ENCODE data around the gene ZBTB7C.

ZBTB7C gene

DNA sequence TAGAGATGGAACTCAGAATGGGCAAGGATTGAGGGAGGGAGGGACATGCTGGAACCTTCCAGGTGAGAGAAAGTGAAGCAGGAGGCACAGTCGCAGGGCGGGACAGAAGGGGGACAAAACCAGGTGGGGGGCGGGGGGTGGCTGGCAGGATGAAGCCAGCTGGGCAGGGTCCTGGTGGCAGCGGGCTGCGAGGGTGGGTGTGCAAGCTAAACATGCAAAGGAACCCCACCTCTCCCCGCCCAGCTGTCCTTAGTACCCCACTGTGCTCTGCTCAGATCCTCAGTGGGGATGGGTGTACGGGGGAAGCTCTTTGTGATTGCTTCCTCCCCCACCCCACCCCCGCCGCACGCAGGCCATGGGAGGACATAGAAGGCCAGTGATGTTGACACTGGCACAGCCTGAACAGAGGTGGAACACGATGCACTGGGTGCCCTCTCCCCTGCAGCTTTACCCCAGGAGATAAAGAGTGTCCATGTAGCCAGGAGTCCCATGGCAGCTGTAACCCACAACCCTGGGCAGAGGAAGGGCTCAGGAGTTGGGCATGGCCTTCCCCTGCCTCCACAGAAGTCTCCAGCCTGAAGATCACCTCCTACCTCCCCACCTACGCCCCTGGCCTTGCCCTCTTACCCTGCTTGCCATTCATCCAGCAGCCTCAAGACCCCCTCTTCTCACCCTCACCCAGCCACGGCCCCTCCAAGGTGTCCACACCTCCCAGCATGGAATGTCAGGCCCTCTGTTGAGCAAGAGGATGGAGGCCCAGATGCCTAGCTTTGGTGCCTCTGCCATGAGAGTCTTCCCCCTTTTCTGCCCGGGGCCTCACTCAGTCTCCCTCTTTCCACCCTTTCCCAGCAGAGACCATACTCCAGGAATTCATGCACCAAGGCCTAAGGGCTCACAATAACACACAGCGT, 206.6 kb downstream of the ZBTB7C start:
- Histone ChIP-seq H3K9ac (ENCODE audit: low read depth, low read length) (no peak overlapping the region), H3K4me1 (ENCODE audit: control insufficient read depth, insufficient read depth, low read length) (no peaks in the 10 kb centered on the region), H3K4me3 (ENCODE audit: low read length) (no peak overlapping the region), H3K36me3 (ENCODE audit: insufficient read depth, low read length) (no peaks in the 10 kb centered on the region), H3K27me3 (ENCODE audit: control insufficient read depth, insufficient read depth, low read length) (peaks cover 40% of the 10 kb centered on the region), H3K4me2 (ENCODE audit: low read length) (no peak overlapping the region), H3K9me3 (replicated peaks; ENCODE audit: low read length) (no peaks in the 10 kb centered on the region)

GRCh38 chr18:48202006-48202348, 207.2 kb downstream of the ZBTB7C start:
- peaks cover 41% of the 10 kb centered on the region for H3K27me3 ChIP-seq (ENCODE audit: control insufficient read depth, insufficient read depth, low read length)
- H3K9ac ChIP-seq (ENCODE audit: low read depth, low read length) = no peak overlapping the region
- H3K4me1 ChIP-seq (ENCODE audit: control insufficient read depth, insufficient read depth, low read length) = no peaks in the 10 kb centered on the region
- H3K4me2 ChIP-seq (ENCODE audit: low read length) = no peak overlapping the region
- H3K36me3 ChIP-seq (ENCODE audit: insufficient read depth, low read length) = no peaks in the 10 kb centered on the region
- H3K4me3 ChIP-seq (ENCODE audit: low read length) = no peak overlapping the region
- H3K9me3 ChIP-seq (replicated peaks; ENCODE audit: low read length) = no peaks in the 10 kb centered on the region

DNA sequence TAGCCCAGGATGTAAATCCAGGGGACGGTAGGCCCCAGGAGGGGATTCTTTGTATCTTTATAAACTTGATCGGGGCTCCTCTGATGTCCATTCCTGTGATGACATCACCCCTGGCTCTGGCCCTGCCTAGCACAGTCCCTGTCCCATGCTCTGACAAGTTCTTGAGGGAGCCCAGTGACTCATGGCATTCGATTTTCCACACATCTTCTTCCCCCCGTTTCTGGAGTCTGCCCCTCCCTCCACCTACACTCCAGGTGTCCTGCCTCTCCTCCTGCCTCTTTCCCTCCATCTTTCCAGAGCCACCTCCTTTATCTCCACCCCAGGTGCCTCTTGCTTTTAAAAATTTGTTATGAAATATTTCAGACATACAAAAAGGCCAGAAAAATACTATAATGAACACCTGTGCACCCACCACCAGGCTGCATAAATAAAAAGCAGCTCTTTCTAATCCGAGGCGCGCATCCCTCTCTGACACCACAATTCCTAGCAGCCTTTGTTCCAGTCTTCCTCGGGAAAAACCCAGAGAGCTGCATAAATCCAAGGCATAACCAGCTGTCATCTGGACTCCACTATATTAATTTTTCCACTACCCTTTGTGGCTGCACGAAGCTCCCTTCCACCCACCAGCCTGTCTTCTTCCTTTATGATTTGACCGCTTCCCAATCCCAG, 207.7 kb downstream of the ZBTB7C start:
- no peak overlapping the region for H3K4me2 ChIP-seq (ENCODE audit: low read length)
- no peak overlapping the region for H3K9ac ChIP-seq (ENCODE audit: low read depth, low read length)
- H3K9me3 ChIP-seq (replicated peaks; ENCODE audit: low read length) = no peaks in the 10 kb centered on the region
- no peaks in the 10 kb centered on the region for H3K36me3 ChIP-seq (ENCODE audit: insufficient read depth, low read length)
- no peak overlapping the region for H3K4me3 ChIP-seq (ENCODE audit: low read length)
- no peaks in the 10 kb centered on the region for H3K4me1 ChIP-seq (ENCODE audit: control insufficient read depth, insufficient read depth, low read length)
- peaks cover 43% of the 10 kb centered on the region for H3K27me3 ChIP-seq (ENCODE audit: control insufficient read depth, insufficient read depth, low read length)

GRCh38 chr18:48200631-48201336, 208.4 kb downstream of the ZBTB7C start:
- H3K36me3 ChIP-seq (ENCODE audit: insufficient read depth, low read length) = no peaks in the 10 kb centered on the region
- peaks cover 49% of the 10 kb centered on the region for H3K27me3 ChIP-seq (ENCODE audit: control insufficient read depth, insufficient read depth, low read length)
- H3K9ac ChIP-seq (ENCODE audit: low read depth, low read length) = no peak overlapping the region
- no peaks in the 10 kb centered on the region for H3K9me3 ChIP-seq (replicated peaks; ENCODE audit: low read length)
- no peaks in the 10 kb centered on the region for H3K4me1 ChIP-seq (ENCODE audit: control insufficient read depth, insufficient read depth, low read length)
- H3K4me2 ChIP-seq (ENCODE audit: low read length) = no peak overlapping the region
- H3K4me3 ChIP-seq (ENCODE audit: low read length) = no peak overlapping the region

GRCh38 chr18:48199399-48199798, 209.8 kb downstream of the ZBTB7C start:
- Histone ChIP-seq H3K4me2 (ENCODE audit: low read length) (no peak overlapping the region), H3K9ac (ENCODE audit: low read depth, low read length) (no peak overlapping the region), H3K4me3 (ENCODE audit: low read length) (no peak overlapping the region), H3K4me1 (ENCODE audit: control insufficient read depth, insufficient read depth, low read length) (no peaks in the 10 kb centered on the region), H3K9me3 (replicated peaks; ENCODE audit: low read length) (no peaks in the 10 kb centered on the region), H3K36me3 (ENCODE audit: insufficient read depth, low read length) (no peaks in the 10 kb centered on the region), H3K27me3 (ENCODE audit: control insufficient read depth, insufficient read depth, low read length) (peaks cover 50% of the 10 kb centered on the region)

DNA sequence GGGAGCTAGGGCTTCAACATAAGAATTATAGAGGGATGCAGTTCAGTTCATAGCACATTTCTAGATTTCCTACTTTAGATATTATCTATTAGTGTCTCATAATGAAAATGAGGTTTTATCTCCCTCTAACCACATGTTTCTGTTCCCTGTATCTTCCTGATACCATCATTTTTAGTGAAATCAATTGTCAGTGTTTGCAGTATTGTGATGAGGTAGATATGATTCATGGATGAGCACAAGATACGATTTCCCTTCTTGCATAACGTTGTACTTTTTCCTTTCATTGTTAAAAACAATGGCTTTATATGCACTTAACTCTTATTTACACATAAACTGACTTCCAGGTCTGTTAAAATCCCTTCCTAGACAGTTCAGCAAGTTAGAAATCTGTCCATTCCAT, 211.4 kb downstream of the ZBTB7C start:
- H3K9me3 ChIP-seq (replicated peaks; ENCODE audit: low read length) = no peaks in the 10 kb centered on the region
- H3K4me3 ChIP-seq (ENCODE audit: low read length) = no peak overlapping the region
- no peak overlapping the region for H3K9ac ChIP-seq (ENCODE audit: low read depth, low read length)
- peaks cover 52% of the 10 kb centered on the region for H3K27me3 ChIP-seq (ENCODE audit: control insufficient read depth, insufficient read depth, low read length)
- no peaks in the 10 kb centered on the region for H3K4me1 ChIP-seq (ENCODE audit: control insufficient read depth, insufficient read depth, low read length)
- no peaks in the 10 kb centered on the region for H3K36me3 ChIP-seq (ENCODE audit: insufficient read depth, low read length)
- no peak overlapping the region for H3K4me2 ChIP-seq (ENCODE audit: low read length)

DNA sequence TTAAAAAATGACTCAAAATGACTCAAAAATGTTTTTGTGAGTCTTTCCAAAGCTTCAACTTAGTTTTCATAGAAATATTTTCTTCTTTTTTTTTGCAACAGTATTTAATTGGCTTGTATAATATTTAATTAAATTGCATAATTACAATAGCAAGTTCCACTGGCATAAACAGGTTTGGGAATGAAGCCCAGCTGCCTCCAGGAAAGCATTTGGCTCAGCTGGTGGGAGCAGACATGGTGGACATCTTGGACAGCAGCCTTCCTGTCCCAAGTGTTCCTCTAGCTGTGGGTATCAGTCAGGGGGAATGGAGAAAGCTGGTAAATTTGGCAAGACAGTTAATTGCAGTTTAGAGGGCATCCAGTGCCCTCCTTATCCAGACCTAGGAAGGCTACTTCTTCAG, 213.4 kb downstream of the ZBTB7C start:
- H3K36me3 ChIP-seq (ENCODE audit: insufficient read depth, low read length) = no peaks in the 10 kb centered on the region
- H3K9ac ChIP-seq (ENCODE audit: low read depth, low read length) = no peak overlapping the region
- H3K4me2 ChIP-seq (ENCODE audit: low read length) = no peak overlapping the region
- H3K27me3 ChIP-seq (ENCODE audit: control insufficient read depth, insufficient read depth, low read length) = peaks cover 47% of the 10 kb centered on the region
- H3K9me3 ChIP-seq (replicated peaks; ENCODE audit: low read length) = no peaks in the 10 kb centered on the region
- H3K4me1 ChIP-seq (ENCODE audit: control insufficient read depth, insufficient read depth, low read length) = no peaks in the 10 kb centered on the region
- no peak overlapping the region for H3K4me3 ChIP-seq (ENCODE audit: low read length)

GRCh38 chr18:48194591-48195181, 214.5 kb downstream of the ZBTB7C start:
- H3K27me3 ChIP-seq (ENCODE audit: control insufficient read depth, insufficient read depth, low read length) = peaks cover 48% of the 10 kb centered on the region
- H3K4me3 ChIP-seq (ENCODE audit: low read length) = no peak overlapping the region
- no peaks in the 10 kb centered on the region for H3K36me3 ChIP-seq (ENCODE audit: insufficient read depth, low read length)
- no peak overlapping the region for H3K4me2 ChIP-seq (ENCODE audit: low read length)
- no peaks in the 10 kb centered on the region for H3K4me1 ChIP-seq (ENCODE audit: control insufficient read depth, insufficient read depth, low read length)
- H3K9me3 ChIP-seq (replicated peaks; ENCODE audit: low read length) = no peaks in the 10 kb centered on the region
- H3K9ac ChIP-seq (ENCODE audit: low read depth, low read length) = no peak overlapping the region

DNA sequence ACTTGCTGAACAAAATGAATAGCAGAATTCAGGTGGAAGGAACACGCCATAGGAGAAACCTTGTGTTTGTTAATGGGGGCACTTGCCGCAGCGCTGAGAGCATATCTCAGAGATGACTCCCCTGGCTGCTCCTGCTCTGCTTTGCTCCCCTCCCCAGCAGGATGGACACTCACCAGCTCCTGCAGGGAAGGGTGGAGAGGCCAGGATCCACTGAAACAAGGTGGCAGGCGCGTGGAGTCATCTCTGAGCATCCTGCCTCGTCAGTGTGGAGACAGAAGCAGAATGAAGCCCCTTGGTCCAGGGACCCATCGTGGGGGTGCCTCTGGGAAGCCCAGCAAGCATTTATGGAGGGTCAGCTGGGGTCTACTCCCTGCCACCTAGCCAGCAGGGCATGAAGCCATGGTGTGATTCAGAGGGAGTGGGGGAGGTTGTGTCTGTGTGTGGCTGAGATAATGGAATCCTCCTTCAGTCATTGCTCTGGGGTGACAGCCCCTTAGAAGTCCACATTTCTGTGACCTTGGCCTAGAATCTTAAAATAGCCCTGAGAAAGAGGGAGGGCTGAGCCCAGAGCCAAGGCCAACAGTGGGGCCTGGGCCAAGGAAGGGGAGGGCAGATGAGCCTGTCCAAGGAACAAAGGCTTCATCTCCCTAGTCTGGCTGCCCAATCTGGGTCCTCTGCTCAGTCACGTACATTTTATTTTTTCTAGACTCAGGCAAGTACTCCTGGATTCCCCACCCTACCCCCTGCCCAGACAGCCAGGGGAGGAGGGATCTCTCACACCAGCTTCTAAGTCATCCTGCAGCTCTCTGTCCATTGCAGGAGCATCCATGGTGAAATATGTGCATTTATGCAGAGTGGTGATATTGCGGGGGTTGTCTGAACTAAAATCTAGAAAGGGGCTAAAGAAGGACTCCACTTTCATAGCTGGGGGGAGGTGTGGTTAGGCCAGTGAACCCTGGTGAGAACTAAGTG, 215.4 kb downstream of the ZBTB7C start:
- no peak overlapping the region for H3K4me2 ChIP-seq (ENCODE audit: low read length)
- peaks cover 50% of the 10 kb centered on the region for H3K27me3 ChIP-seq (ENCODE audit: control insufficient read depth, insufficient read depth, low read length)
- H3K9ac ChIP-seq (ENCODE audit: low read depth, low read length) = no peak overlapping the region

GRCh38 chr18:48192542-48192941, 216.6 kb downstream of the ZBTB7C start:
- Histone ChIP-seq H3K27me3 (ENCODE audit: control insufficient read depth, insufficient read depth, low read length) (peaks cover 43% of the 10 kb centered on the region), H3K4me3 (ENCODE audit: low read length) (no peak overlapping the region), H3K9ac (ENCODE audit: low read depth, low read length) (no peak overlapping the region), H3K36me3 (ENCODE audit: insufficient read depth, low read length) (no peaks in the 10 kb centered on the region), H3K4me2 (ENCODE audit: low read length) (no peak overlapping the region), H3K4me1 (ENCODE audit: control insufficient read depth, insufficient read depth, low read length) (no peaks in the 10 kb centered on the region), H3K9me3 (replicated peaks; ENCODE audit: low read length) (no peaks in the 10 kb centered on the region)

More for the DNA sequence above, 215.4 kb downstream of the ZBTB7C start:
- no peak overlapping the region for H3K4me3 ChIP-seq (ENCODE audit: low read length)
- no peaks in the 10 kb centered on the region for H3K4me1 ChIP-seq (ENCODE audit: control insufficient read depth, insufficient read depth, low read length)
- H3K36me3 ChIP-seq (ENCODE audit: insufficient read depth, low read length) = no peaks in the 10 kb centered on the region
- no peaks in the 10 kb centered on the region for H3K9me3 ChIP-seq (replicated peaks; ENCODE audit: low read length)
